Neural progenitor cell (in vitro differentiated cells): ENCODE data around the gene NDUFV3. TPM values are rescaled to one million over a fixed set of nuclear protein-coding genes. Genes with fewer than 3 reads are reported as not detected.

Source experiments
- DNase-seq: peaks from one replicate; pipeline ENCODE4 v3.0.0-alpha.2; 2016; ENCODE audit warnings: low spot score
- H2AFZ ChIP-seq: fragments of 200-600 bp; sonication (generic); replicated peaks from 2 replicates; pipeline ENCODE4 v1.6.1; 2016; ENCODE audit warnings: antibody characterized with exemption
- H3F3A ChIP-seq: fragments of 200-600 bp; sonication (generic); 2 replicates; pipeline ENCODE4 v1.6.1; 2016; ENCODE audit warnings: antibody characterized with exemption, low read depth
- H3K27ac ChIP-seq: fragments of 200-600 bp; sonication (generic); 2 replicates; pipeline ENCODE4 v1.5.1; 2016; ENCODE audit warnings: mild to moderate bottlenecking
- H3K27me3 ChIP-seq: fragments of 200-600 bp; sonication (generic); 2 replicates; pipeline ENCODE4 v1.6.1; 2016; ENCODE audit warnings: mild to moderate bottlenecking, moderate library complexity
- H3K36me3 ChIP-seq: fragments of 200-600 bp; sonication (generic); 2 replicates; pipeline ENCODE4 v1.5.1; 2016
- H3K4me1 ChIP-seq: fragments of 200-600 bp; sonication (generic); 2 replicates; pipeline ENCODE4 v1.6.1; 2016; ENCODE audit warnings: mixed run types
- H3K4me2 ChIP-seq: fragments of 200-600 bp; sonication (generic); 2 replicates; pipeline ENCODE4 v1.6.1; 2016
- H3K4me3 ChIP-seq: fragments of 200-600 bp; sonication (generic); 2 replicates; pipeline ENCODE4 v1.5.1; 2016
- H3K79me2 ChIP-seq: fragments of 200-600 bp; sonication (generic); 2 replicates; pipeline ENCODE4 v1.6.1; 2016; ENCODE audit warnings: low read depth
- H3K9ac ChIP-seq: fragments of 200-600 bp; sonication (generic); 2 replicates; pipeline ENCODE4 v1.6.1; 2016
- H3K9me3 ChIP-seq: fragments of 200-600 bp; sonication (generic); 2 replicates; pipeline ENCODE4 v1.5.1; 2016; ENCODE audit warnings: low read depth
- H4K20me1 ChIP-seq: fragments of 200-600 bp; sonication (generic); 2 replicates; pipeline ENCODE4 v1.6.1; 2016; ENCODE audit warnings: low read depth
- H3K27ac Mint-ChIP-seq: 3 replicates; pipeline ENCODE4 v1.8.0; 2021; ENCODE audit warnings: mixed read lengths
- H3K27me3 Mint-ChIP-seq: 2 replicates; pipeline ENCODE4 v1.8.0; 2022; ENCODE audit warnings: low read depth, mild to moderate bottlenecking, inconsistent platforms, moderate library complexity, mixed read lengths; ENCODE audit not compliant: insufficient read depth
- H3K36me3 Mint-ChIP-seq: 3 replicates; pipeline ENCODE4 v1.8.0; 2021; ENCODE audit warnings: mixed read lengths
- H3K4me1 Mint-ChIP-seq: 3 replicates; pipeline ENCODE4 v1.8.0; 2021; ENCODE audit warnings: mixed read lengths
- H3K4me3 Mint-ChIP-seq: 3 replicates; pipeline ENCODE4 v1.8.0; 2021; ENCODE audit warnings: mild to moderate bottlenecking, moderate library complexity, mixed read lengths
- H3K9me3 Mint-ChIP-seq: 3 replicates; pipeline ENCODE4 v1.8.0; 2020; ENCODE audit warnings: mixed read lengths
- EZH2 ChIP-seq: fragments of 200-600 bp; sonication (generic); IDR thresholded peaks from 2 replicates; pipeline ENCODE4 v1.6.1; 2017; ENCODE audit warnings: antibody characterized with exemption, mild to moderate bottlenecking, moderate library complexity
- EZH2phosphoT487 ChIP-seq: fragments of 200-600 bp; sonication (generic); IDR thresholded peaks from 2 replicates; pipeline ENCODE4 v1.6.1; 2017; ENCODE audit warnings: antibody characterized with exemption
- total RNA-seq: library from RNA; depleted of rRNA; stranded (reverse); fragments of >200 nt; gene quantifications from 2 replicates; pipeline ENCODE4 v1.2.3, GENCODE V29; 2015; ENCODE audit warnings: low replicate concordance
- TF ChIP-seq, protein P1 (sequence below): fragments of 200-600 bp; sonication (generic); IDR thresholded peaks from 2 replicates; pipeline ENCODE4 v1.5.1; 2017; ENCODE audit warnings: antibody characterized with exemption, mild to moderate bottlenecking

The NDUFV3 gene
- total RNA-seq, 1 donor from 2014 or later = 16.7 TPM

DNA sequence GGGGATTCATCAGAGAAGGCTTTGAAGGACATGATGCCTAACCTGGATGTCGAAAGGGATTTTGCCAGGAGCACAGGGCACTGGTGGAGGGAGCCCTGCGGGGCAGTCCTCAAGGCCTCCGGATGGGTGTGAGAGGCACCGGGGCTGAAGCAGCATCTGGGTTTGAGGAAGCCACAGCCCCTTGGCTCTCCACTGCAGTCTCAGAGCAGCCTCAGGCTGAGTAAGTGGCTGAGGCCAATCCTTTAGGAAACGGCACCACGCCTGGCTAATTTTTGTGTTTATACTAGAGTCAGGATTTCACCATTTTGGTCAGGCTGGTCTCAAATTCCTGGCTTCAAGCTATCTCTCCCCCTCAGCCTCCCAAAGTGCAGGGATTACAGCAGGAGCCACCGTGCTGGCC is 20.4 kb downstream of the NDUFV3 start:
- Histone ChIP-seq H3K79me2 (no peaks in the 10 kb centered on the region), H3F3A (peaks cover 4% of the 10 kb centered on the region), H3K27ac (no peak overlapping the region), H3K9me3 (no peaks in the 10 kb centered on the region), H2AFZ (no peak overlapping the region), H4K20me1 (no peaks in the 10 kb centered on the region), H3K4me3 (no peak overlapping the region), H3K9ac (no peak overlapping the region), H3K27me3 (no peaks in the 10 kb centered on the region), H3K36me3 (no peaks in the 10 kb centered on the region), H3K4me1 (no peaks in the 10 kb centered on the region), H3K4me2 (no peak overlapping the region)
- H3K36me3 Mint-ChIP-seq = peaks cover 20% of the 10 kb centered on the region
- H3K4me3 Mint-ChIP-seq = no peak overlapping the region
- H3K27me3 Mint-ChIP-seq = peaks cover 6% of the 10 kb centered on the region
- H3K9me3 Mint-ChIP-seq = no peaks in the 10 kb centered on the region
- TF ChIP-seq EZH2 = no peak
- TF ChIP-seq, protein P1, sequence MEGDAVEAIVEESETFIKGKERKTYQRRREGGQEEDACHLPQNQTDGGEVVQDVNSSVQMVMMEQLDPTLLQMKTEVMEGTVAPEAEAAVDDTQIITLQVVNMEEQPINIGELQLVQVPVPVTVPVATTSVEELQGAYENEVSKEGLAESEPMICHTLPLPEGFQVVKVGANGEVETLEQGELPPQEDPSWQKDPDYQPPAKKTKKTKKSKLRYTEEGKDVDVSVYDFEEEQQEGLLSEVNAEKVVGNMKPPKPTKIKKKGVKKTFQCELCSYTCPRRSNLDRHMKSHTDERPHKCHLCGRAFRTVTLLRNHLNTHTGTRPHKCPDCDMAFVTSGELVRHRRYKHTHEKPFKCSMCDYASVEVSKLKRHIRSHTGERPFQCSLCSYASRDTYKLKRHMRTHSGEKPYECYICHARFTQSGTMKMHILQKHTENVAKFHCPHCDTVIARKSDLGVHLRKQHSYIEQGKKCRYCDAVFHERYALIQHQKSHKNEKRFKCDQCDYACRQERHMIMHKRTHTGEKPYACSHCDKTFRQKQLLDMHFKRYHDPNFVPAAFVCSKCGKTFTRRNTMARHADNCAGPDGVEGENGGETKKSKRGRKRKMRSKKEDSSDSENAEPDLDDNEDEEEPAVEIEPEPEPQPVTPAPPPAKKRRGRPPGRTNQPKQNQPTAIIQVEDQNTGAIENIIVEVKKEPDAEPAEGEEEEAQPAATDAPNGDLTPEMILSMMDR = no peak
- no peak for TF ChIP-seq EZH2phosphoT487
- H3K27ac Mint-ChIP-seq = peak overlapping the region; percentile 94
- H3K4me1 Mint-ChIP-seq = no peaks in the 10 kb centered on the region
- no peak for DNase-seq

DNA sequence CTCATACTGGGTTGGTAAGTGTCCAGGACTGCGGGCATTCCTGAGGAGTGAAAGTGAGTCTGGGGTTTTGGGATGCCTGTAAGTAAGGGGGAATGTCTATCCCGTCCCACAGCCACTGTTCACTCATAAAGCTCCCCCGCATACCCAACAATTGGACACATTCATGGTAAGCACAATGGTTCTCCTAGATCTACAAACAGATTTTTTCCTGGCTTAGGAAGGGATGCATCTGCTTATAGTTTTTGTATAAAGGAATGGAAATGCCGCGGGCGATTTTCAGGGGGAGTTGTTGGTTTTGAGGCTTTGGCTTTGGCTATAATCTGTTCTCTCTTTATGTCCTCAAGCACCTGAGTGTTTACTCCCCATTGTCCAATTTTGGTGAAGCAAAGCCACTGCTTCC is 25.2 kb downstream of the NDUFV3 start:
- Histone ChIP-seq H3K36me3 (no peaks in the 10 kb centered on the region), H3K4me3 (no peak overlapping the region), H3F3A (peaks cover 4% of the 10 kb centered on the region), H3K79me2 (no peaks in the 10 kb centered on the region), H3K4me1 (no peaks in the 10 kb centered on the region), H4K20me1 (no peaks in the 10 kb centered on the region), H3K9ac (no peak overlapping the region), H3K9me3 (no peaks in the 10 kb centered on the region), H2AFZ (no peak overlapping the region), H3K4me2 (no peak overlapping the region), H3K27ac (no peak overlapping the region), H3K27me3 (no peaks in the 10 kb centered on the region)
- peaks cover 7% of the 10 kb centered on the region for H3K27me3 Mint-ChIP-seq
- H3K4me1 Mint-ChIP-seq = peaks cover 1% of the 10 kb centered on the region
- TF ChIP-seq, protein P1 = no peak
- no peak for TF ChIP-seq EZH2
- TF ChIP-seq EZH2phosphoT487 = no peak
- no peak overlapping the region for H3K27ac Mint-ChIP-seq
- no peak for DNase-seq
- H3K4me3 Mint-ChIP-seq = no peak overlapping the region
- no peaks in the 10 kb centered on the region for H3K9me3 Mint-ChIP-seq
- H3K36me3 Mint-ChIP-seq = peaks cover 6% of the 10 kb centered on the region

DNA sequence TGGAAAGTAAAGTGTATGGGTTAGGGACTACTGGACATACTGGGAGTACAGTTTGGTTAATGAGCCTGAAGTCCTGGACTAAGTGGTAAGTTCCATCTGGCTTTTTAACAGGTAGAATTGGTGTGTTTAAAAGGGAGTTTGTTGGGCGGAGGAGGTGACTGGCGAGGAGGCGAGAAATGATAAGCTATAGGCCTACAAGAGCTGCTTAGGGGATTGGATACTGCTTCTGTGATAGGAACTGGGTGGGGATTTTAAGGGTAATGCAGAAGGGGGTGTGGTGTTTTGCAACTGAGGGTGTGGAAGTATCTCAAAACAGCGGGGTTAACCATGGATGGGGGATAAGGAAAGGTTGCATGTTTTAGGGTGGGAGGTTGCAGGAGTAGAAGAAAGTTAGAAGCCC is 28.8 kb downstream of the NDUFV3 start:
- Histone ChIP-seq H3K4me3 (no peak overlapping the region), H3K36me3 (no peaks in the 10 kb centered on the region), H3K27me3 (no peaks in the 10 kb centered on the region), H2AFZ (no peak overlapping the region), H3K9me3 (no peaks in the 10 kb centered on the region), H3F3A (peaks cover 17% of the 10 kb centered on the region), H3K79me2 (no peaks in the 10 kb centered on the region), H3K9ac (no peak overlapping the region), H3K27ac (no peak overlapping the region), H4K20me1 (no peaks in the 10 kb centered on the region), H3K4me1 (peaks cover 6% of the 10 kb centered on the region), H3K4me2 (no peak overlapping the region)
- no peaks in the 10 kb centered on the region for H3K9me3 Mint-ChIP-seq
- peaks cover 14% of the 10 kb centered on the region for H3K4me1 Mint-ChIP-seq
- H3K27me3 Mint-ChIP-seq = peaks cover 8% of the 10 kb centered on the region
- H3K36me3 Mint-ChIP-seq = peaks cover 2% of the 10 kb centered on the region
- TF ChIP-seq EZH2 = no peak
- TF ChIP-seq, protein P1 = no peak
- TF ChIP-seq EZH2phosphoT487 = no peak
- no peak overlapping the region for H3K4me3 Mint-ChIP-seq
- H3K27ac Mint-ChIP-seq = no peak overlapping the region
- DNase-seq = no peak
